Activated gamma-delta T cell treated with anti-CD3 and anti-CD28 coated beads, Interleukin-2, amount 50 U/mL, for 16 hours (primary cell): Measurements from ENCODE around the gene DSCAM.
"Not testable (repeated sequence)": the region's sequence is repeated elsewhere in the genome, so short reads cannot be mapped to it uniquely, and the experiment has no call there.

Experiments used
- DNase-seq: peaks from one replicate; pipeline ENCODE4 v3.0.0-alpha.2; 2020; ENCODE audit warnings: low read depth

Gene DSCAM

GRCh38 chr21:40300300-40300699 is 546.7 kb downstream of the DSCAM start:
- DNase-seq = no peak

GRCh38 chr21:40299451-40299850 is 547.5 kb downstream of the DSCAM start:
- DNase-seq = no peak

DNA sequence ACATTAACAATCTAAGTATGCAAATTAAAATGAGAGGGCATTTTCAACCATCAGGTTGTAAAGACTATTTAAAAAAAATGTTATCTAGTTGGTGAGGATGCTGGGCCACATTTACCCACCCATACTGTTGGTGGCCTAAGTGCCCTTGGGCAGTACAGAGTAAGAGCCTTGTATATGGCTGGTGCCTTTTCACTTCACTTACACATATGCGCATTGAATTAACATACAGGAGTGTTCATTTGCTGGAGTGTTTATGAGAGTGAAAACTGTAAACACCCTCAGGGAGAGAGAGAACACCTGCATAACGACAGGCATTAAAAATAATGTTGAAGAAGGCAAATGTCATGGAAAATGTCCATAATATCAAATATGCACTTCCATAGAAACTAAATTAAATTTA is 552.6 kb downstream of the DSCAM start:
- DNase-seq = no peak

- DNase-seq = no peak
Measured at GRCh38 chr21:40291560-40291959, 555.4 kb downstream of the DSCAM start.

DNA sequence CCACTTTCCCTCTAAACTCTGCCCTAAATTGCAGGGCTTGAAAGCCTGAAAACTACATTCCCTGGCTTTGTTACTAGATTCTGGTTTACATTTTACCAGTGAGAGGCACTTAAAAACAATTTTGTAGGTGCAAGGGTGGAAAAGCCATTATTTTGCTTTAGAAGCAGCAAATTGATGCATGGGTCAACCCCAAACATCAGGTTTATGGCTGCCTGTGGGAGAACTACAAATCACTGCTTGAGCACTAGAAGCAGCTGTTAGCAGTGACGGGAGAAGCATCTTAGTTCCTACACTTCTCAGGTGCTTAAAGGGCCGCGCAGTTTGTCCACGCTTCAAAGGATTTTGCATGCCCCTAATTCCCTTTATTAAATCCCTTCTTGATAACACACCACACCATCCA is 562.5 kb downstream of the DSCAM start:
- no peak for DNase-seq

GRCh38 chr21:40282912-40283886 is 563.8 kb downstream of the DSCAM start:
- DNase-seq = no peak

DNA sequence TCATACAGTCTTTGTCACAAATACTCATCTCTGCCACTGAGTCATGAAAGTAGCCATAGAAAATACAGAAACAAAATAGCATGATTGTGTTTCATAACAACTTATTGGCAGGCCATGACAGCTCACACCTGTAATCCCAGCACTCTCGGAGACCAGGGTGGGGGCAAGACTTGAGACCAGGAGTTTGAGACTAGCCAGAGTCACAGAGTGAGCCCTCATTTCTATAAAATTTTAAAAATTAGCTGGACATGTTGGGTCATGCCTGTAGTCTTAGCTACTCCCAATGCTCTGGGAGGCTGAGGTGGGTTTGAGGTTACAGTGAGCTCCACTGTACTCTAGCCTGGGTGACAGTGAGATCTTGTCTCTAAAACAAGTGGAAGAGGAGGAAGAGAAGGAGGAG is 568.6 kb downstream of the DSCAM start:
- no peak for DNase-seq

- DNase-seq = no peak
Measured at GRCh38 chr21:40276001-40276400, 571.0 kb downstream of the DSCAM start.

DNA sequence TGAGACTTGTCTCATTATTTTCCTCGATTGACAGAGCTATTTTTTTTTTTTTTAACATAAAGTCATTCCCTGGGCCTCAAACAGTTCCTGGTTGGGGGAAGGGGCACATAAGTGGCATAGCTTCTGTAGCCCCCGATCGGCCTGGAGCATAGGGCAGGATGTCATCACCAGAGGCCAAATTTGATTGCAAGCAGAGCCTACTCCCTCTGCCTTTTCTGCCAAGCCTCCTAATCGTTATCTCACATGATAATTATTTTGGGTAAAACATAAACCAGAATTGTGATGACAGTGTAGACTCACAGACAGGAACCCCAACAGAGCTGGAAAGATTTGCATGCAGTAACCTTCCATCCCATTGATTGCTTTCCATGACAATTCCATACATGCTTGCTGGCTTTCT is 574.9 kb downstream of the DSCAM start:
- DNase-seq = no peak

GRCh38 chr21:40271164-40271563 is 575.8 kb downstream of the DSCAM start:
- DNase-seq = no peak

GRCh38 chr21:40270047-40270446 is 576.9 kb downstream of the DSCAM start:
- DNase-seq = no peak

GRCh38 chr21:40269239-40269638 is 577.7 kb downstream of the DSCAM start:
- no peak for DNase-seq

GRCh38 chr21:40258456-40258855 is 588.5 kb downstream of the DSCAM start:
- not testable (repeated sequence) for DNase-seq

- no peak for DNase-seq
Measured at GRCh38 chr21:40257342-40257741, 589.6 kb downstream of the DSCAM start.

GRCh38 chr21:40255518-40256444 is 591.2 kb downstream of the DSCAM start:
- no peak for DNase-seq

DNA sequence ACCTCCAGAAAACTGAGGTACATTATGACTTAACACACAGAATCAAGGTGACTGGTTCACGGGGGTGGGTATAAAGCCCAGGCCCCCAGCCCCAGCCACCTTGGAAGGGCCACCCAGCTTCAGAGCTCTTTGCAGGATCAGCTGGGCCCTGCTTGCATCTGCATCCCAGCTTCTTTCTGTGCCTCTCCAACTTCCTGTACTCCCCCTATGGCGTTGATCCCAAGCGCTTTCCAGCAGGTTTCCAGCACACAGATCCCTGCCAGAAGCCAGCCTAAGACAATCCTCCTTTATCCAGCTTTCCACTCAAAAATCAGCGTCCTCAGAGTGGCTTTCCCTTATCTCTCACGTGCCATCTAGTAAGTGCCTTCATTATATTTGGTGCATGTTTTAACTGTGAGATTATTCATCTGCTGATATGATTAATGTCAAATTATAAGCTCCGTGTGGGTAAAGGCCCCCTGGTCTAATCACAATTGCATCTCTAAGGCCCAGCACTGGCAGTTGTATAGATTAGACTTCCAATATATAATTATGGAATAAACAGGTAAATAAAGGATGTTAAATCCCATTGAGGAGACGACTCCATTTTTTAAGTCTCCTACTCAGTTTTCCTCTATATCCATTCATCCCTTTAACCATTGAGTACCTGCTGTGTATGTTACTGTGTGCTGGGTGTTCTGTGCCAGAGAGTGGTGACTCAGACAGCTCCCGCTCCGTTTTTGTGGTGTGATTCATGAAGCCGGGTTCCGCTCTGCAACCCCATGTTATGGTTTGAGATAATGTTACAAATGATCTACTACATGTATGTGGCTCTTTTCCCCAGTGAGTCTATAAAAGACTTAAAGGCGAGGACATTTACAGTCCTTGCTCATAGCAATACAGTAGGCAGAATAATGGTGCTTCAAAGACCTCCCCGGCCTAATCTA is 592.2 kb downstream of the DSCAM start:
- no peak for DNase-seq

GRCh38 chr21:40253112-40253511 is 593.8 kb downstream of the DSCAM start:
- no peak for DNase-seq

- DNase-seq = no peak
Measured at GRCh38 chr21:40250514-40251294, 596.3 kb downstream of the DSCAM start.

GRCh38 chr21:40244981-40245380 is 602.0 kb downstream of the DSCAM start:
- no peak for DNase-seq

- no peak for DNase-seq
Measured at GRCh38 chr21:40243685-40244084, 603.3 kb downstream of the DSCAM start.
